HEK293 (cell line): ENCODE data around the gene DUSP22.
"Not testable (repeated sequence)": the region's sequence is repeated elsewhere in the genome, so short reads cannot be mapped to it uniquely, and the experiment has no call there.

Experiments
- CTCF ChIA-PET: fragments of 350-600 bp; formaldehyde crosslinking; extraction: SDS; loops from one replicate; lab custom pipeline; 2021; ENCODE audit warnings: antibody characterized with exemption; lab: Yijun Ruan, JAX
- POLR2A ChIA-PET: fragments of 300-600 bp; formaldehyde crosslinking; extraction: SDS; loops from one replicate; lab custom pipeline; 2020; ENCODE audit warnings: antibody characterized with exemption, inconsistent platforms; lab: Yijun Ruan, JAX
- H3K27ac ChIP-seq: fragments of 200-500 bp; sonication (Bioruptor generic); 2 replicates; pipeline ENCODE4 v1.5.1; 2014; ENCODE audit warnings: low read depth, low read length, control low read depth, inconsistent platforms; ENCODE audit errors: extremely low read depth
- H3K36me3 ChIP-seq, 2 experiments: fragments of 200-500 bp in 1 of 2; sonication (Bioruptor generic) in 1 of 2; 1 replicate in 1 of 2; 2 replicates in 1 of 2; pipeline ENCODE4 v1.5.1; 2014 to 2017; ENCODE audit warnings: inconsistent platforms in 2 of 2, low read length in 2 of 2; ENCODE audit not compliant: control insufficient read depth in 2 of 2, insufficient read depth in 1 of 2
- H3K4me1 ChIP-seq: fragments of 200-500 bp; sonication (Bioruptor generic); 2 replicates; pipeline ENCODE4 v1.5.1; 2014; ENCODE audit warnings: mild to moderate bottlenecking, low read length, inconsistent platforms; ENCODE audit not compliant: control insufficient read depth, insufficient read depth
- H3K4me3 ChIP-seq: 2 replicates; pipeline ENCODE4 v1.5.1; 2011; ENCODE audit warnings: low read depth, mild to moderate bottlenecking, control low read depth, low read length, moderate library complexity
- H3K9me3 ChIP-seq: fragments of 200-500 bp; sonication (Bioruptor generic); 2 replicates; pipeline ENCODE4 v1.5.1; 2014; ENCODE audit warnings: low read depth, low read length, inconsistent platforms; ENCODE audit not compliant: control insufficient read depth, insufficient read depth
- IKZF3 ChIP-seq: fragments of 450-650 bp; IDR thresholded peaks from 2 replicates; pipeline ENCODE4 v1.5.0; 2018; ENCODE audit warnings: missing biosample characterization, mild to moderate bottlenecking, missing genetic modification characterization, moderate library complexity
- PRDM10 ChIP-seq: fragments of 450-650 bp; formaldehyde crosslinking; IDR thresholded peaks from 2 replicates; pipeline ENCODE4 v1.5.1; 2016; ENCODE audit warnings: missing biosample characterization, missing genetic modification characterization
- ZBTB17 ChIP-seq: fragments of 450-650 bp; formaldehyde crosslinking; IDR thresholded peaks from 2 replicates; pipeline ENCODE4 v1.5.1; 2016; ENCODE audit warnings: missing biosample characterization, missing genetic modification characterization
- ZFHX2 ChIP-seq: fragments of 450-650 bp; formaldehyde crosslinking; conservative IDR thresholded peaks from 2 replicates; pipeline ENCODE4 v1.5.1; 2016; ENCODE audit warnings: missing biosample characterization, missing genetic modification characterization
- ZFP69B ChIP-seq: fragments of 450-650 bp; formaldehyde crosslinking; IDR thresholded peaks from 2 replicates; pipeline ENCODE4 v1.5.1; 2016; ENCODE audit warnings: missing biosample characterization, missing genetic modification characterization
- ZIC2 ChIP-seq: fragments of 450-650 bp; formaldehyde crosslinking; IDR thresholded peaks from 2 replicates; pipeline ENCODE4 v1.5.1; 2016; ENCODE audit warnings: missing biosample characterization, missing genetic modification characterization
- ZNF148 ChIP-seq: fragments of 450-650 bp; formaldehyde crosslinking; IDR thresholded peaks from 2 replicates; pipeline ENCODE4 v1.5.0; 2017; ENCODE audit warnings: missing biosample characterization, missing genetic modification characterization, borderline replicate concordance
- ZNF19 ChIP-seq: fragments of 450-650 bp; formaldehyde crosslinking; IDR thresholded peaks from 2 replicates; pipeline ENCODE4; 2016; ENCODE audit warnings: missing biosample characterization, missing genetic modification characterization, low read depth
- TF ChIP-seq, protein P1 (sequence below): fragments of 450-650 bp; formaldehyde crosslinking; IDR thresholded peaks from 2 replicates; pipeline ENCODE4 v1.5.1; 2016; ENCODE audit warnings: missing biosample characterization, missing genetic modification characterization

Gene DUSP22

DNA sequence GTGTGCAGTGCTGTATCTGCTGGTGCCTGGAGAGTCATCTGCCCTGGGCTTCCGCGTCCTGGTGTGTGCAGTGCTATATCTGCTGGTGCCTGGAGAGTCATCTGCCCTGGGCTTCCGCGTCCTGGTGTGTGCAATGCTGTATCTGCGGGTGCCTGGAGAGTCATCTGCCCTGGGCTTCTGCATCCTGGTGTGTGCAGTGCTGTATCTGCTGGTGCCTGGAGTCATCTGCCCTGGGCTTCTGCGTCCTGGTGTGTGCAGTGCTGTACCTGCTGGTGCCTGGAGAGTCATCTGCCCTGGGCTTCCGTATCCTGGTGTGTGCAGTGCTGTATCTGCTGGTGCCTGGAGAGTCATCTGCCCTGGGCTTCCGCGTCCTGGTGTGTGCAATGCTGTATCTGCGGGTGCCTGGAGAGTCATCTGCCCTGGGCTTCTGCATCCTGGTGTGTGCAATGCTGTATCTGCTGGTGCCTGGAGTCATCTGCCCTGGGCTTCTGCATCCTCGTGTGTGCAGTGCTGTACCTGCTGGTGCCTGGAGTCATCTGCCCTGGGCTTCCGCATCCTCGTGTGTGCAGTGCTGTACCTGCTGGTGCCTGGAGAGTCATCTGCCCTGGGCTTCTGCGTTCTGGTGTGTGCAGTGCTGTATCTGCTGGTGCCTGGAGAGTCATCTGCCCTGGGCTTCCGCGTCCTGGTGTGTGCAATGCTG lies 33.0 kb downstream of the DUSP22 start:
- H3K9me3 ChIP-seq, H3K4me3 ChIP-seq, POLR2A ChIA-PET, H3K36me3 ChIP-seq, H3K27ac ChIP-seq: not testable (repeated sequence)
- peaks cover 11% of the 10 kb centered on the region for H3K4me1 ChIP-seq
- peak; percentile 59; the same call in 1 of the 2 replicates for TF ChIP-seq ZIC2
- CTCF ChIA-PET = interaction anchor here (1.2 kb wide), 1 partner anchor 15 kb away, joined by 3 read pairs; no protein-coding TSS in a partner anchor

GRCh38 chr6:326066-326465 lies 33.8 kb downstream of the DUSP22 start:
- H3K36me3 ChIP-seq, POLR2A ChIA-PET, H3K4me3 ChIP-seq, H3K27ac ChIP-seq, H3K9me3 ChIP-seq, CTCF ChIA-PET: not testable (repeated sequence)
- H3K4me1 ChIP-seq = peaks cover 18% of the 10 kb centered on the region

- H3K9me3 ChIP-seq = no peaks in the 10 kb centered on the region
- H3K4me1 ChIP-seq = peaks cover 28% of the 10 kb centered on the region
- CTCF ChIA-PET = no interaction called here
- no peaks in the 10 kb centered on the region for H3K36me3 ChIP-seq
- no peak overlapping the region for H3K27ac ChIP-seq
- no peak overlapping the region for H3K4me3 ChIP-seq
- POLR2A ChIA-PET = no interaction called here
- TF ChIP-seq, protein P1, sequence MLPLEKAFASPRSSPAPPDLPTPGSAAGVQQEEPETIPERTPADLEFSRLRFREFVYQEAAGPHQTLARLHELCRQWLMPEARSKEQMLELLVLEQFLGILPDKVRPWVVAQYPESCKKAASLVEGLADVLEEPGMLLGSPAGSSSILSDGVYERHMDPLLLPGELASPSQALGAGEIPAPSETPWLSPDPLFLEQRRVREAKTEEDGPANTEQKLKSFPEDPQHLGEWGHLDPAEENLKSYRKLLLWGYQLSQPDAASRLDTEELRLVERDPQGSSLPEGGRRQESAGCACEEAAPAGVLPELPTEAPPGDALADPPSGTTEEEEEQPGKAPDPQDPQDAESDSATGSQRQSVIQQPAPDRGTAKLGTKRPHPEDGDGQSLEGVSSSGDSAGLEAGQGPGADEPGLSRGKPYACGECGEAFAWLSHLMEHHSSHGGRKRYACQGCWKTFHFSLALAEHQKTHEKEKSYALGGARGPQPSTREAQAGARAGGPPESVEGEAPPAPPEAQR (tag by site-specific recombination) = no peak
- TF ChIP-seq ZNF148 (no peak), ZFP69B (tag by site-specific recombination) (no peak)
Measured at GRCh38 chr6:326896-327537, 34.7 kb downstream of the DUSP22 start.

DNA sequence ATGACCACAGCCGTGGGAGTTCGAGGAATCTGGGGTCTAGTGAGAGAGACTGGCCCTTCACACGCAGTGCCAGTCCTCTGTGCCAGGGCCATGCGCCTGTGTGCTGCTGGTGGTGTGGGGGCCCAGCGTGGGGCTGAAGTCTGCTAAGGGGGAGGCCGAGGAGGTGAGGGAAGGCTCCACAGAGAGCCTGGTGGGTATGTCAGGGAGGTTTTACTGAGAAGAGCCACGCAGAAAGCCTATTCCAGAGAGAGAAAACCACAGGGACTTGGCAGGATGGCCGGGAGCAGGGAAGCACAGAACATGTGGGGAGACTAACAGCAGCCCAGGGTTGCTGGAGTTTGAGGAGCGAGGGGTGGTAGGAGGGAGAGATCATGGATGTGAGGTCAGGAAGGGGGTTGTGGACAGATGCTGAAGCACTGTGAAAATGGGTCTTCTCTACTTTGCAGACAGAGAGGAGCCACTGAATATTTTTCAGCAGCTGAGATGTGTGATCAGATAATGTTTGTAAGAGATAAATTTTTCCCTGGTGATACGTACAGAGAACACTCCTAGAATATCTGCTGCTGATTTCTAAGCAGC lies 35.3 kb downstream of the DUSP22 start:
- POLR2A ChIA-PET = interaction anchor here (1.0 kb wide), 1 partner anchor 43 kb away, joined by 3 read pairs; no protein-coding TSS in a partner anchor
- CTCF ChIA-PET = no interaction called here
- H3K36me3 ChIP-seq = no peaks in the 10 kb centered on the region
- no peaks in the 10 kb centered on the region for H3K9me3 ChIP-seq
- peaks cover 33% of the 10 kb centered on the region for H3K4me1 ChIP-seq
- H3K27ac ChIP-seq = no peak overlapping the region
- H3K4me3 ChIP-seq = no peak overlapping the region
- TF ChIP-seq ZFHX2 (tag by site-specific recombination) = no peak
- TF ChIP-seq ZNF19 = no peak
- TF ChIP-seq IKZF3 (tag by site-specific recombination) = no peak
- peak; percentile 32; the same call in 1 of the 2 replicates for TF ChIP-seq ZBTB17 (tag by site-specific recombination)
- TF ChIP-seq PRDM10 (tag by site-specific recombination) = peak; percentile 66
